B cell (primary cell): ENCODE results near the gene PROC. TPM values are rescaled to one million over a fixed set of nuclear protein-coding genes. Genes with fewer than 3 reads are reported as not detected.

Experiments used
- ATAC-seq: fragments of 200-7000 bp; cut with Tn5 transposase; one replicate; pipeline ENCODE4 v1.10.0; 2021; ENCODE audit warnings: low read depth, mild to moderate bottlenecking, moderate number of reproducible peaks, moderate library complexity
- CTCF ChIA-PET: fragments of 350-600 bp; sonication (Branson Sonifier 250); formaldehyde crosslinking; loops from one replicate; lab custom pipeline; 2021; ENCODE audit warnings: antibody characterized with exemption, inconsistent platforms; lab: Charles Lee
- POLR2A ChIA-PET: fragments of 350-600 bp; sonication (Branson Sonifier 250); formaldehyde crosslinking; loops from one replicate; lab custom pipeline; 2021; ENCODE audit warnings: antibody characterized with exemption; lab: Charles Lee
- DNase-seq: peaks from one replicate; pipeline ENCODE4 v3.0.0; 2013
- H2AFZ ChIP-seq: 2 replicates; pipeline ENCODE4 v1.6.1; 2012; ENCODE audit warnings: mild to moderate bottlenecking, low read depth, low read length; ENCODE audit not compliant: insufficient read depth, poor library complexity, severe bottlenecking
- H3K27ac ChIP-seq, 2 donors: 1 replicate in 1 of 2; 2 replicates in 1 of 2; pipeline ENCODE4 v1.5.1; 2012 to 2013; ENCODE audit warnings: low read length in 2 of 2, mild to moderate bottlenecking in 2 of 2, moderate library complexity in 1 of 2
- H3K27me3 ChIP-seq, 4 experiments: fragments of 200-600 bp in 1 of 4; sonication (generic) in 1 of 4; replicated peaks in 1 of 4; 1 replicate in 2 of 4; 2 replicates in 2 of 4; pipeline versions ENCODE4 v1.6.1 to v1.7.0; 2013 to 2016; ENCODE audit warnings: low read length in 3 of 4, mild to moderate bottlenecking in 2 of 4, mixed read lengths in 1 of 4, moderate library complexity in 1 of 4; ENCODE audit not compliant: insufficient read depth in 4 of 4, control insufficient read depth in 3 of 4; ENCODE audit errors: control extremely low read depth in 1 of 4
- H3K36me3 ChIP-seq, 2 experiments: replicated peaks in 1 of 2; 1 replicate in 1 of 2; 2 replicates in 1 of 2; pipeline versions ENCODE4 v1.6.1 to v1.7.1; 2013; ENCODE audit warnings: low read length in 1 of 2; ENCODE audit not compliant: insufficient read depth in 2 of 2, control insufficient read depth in 1 of 2; ENCODE audit errors: control extremely low read depth in 1 of 2, extremely low read depth in 1 of 2
- H3K4me1 ChIP-seq, 2 donors: fragments of 200-600 bp in 1 of 2; sonication (generic) in 1 of 2; 1 replicate in 1 of 2; 2 replicates in 1 of 2; pipeline versions ENCODE4 v1.5.1 to v1.6.1; 2013 to 2017; ENCODE audit warnings: low read length in 2 of 2; ENCODE audit not compliant: control insufficient read depth in 2 of 2, insufficient read depth in 2 of 2
- H3K4me2 ChIP-seq: replicated peaks from 2 replicates; pipeline ENCODE3; 2012; ENCODE audit warnings: mild to moderate bottlenecking, low read depth, low read length; ENCODE audit not compliant: poor library complexity, severe bottlenecking
- H3K4me3 ChIP-seq, 5 experiments: fragments of 200-600 bp in 1 of 5; sonication (generic) in 1 of 5; 1 replicate in 3 of 5; 2 replicates in 2 of 5; pipeline versions ENCODE4 v1.5.1 to v1.7.0; 2011 to 2016; ENCODE audit warnings: low read length in 4 of 5, mild to moderate bottlenecking in 4 of 5, low read depth in 2 of 5, control low read depth in 1 of 5, moderate library complexity in 1 of 5; ENCODE audit not compliant: insufficient read depth in 1 of 5; ENCODE audit errors: control extremely low read depth in 1 of 5, extremely low read depth in 1 of 5
- H3K79me2 ChIP-seq: fragments of 200-600 bp; sonication (generic); one replicate; pipeline ENCODE4 v1.6.0; 2016; ENCODE audit warnings: low read length; ENCODE audit not compliant: control insufficient read depth, insufficient read depth
- H3K9ac ChIP-seq: fragments of 200-600 bp; sonication (generic); 2 replicates; pipeline ENCODE4 v1.6.1; 2017; ENCODE audit warnings: mild to moderate bottlenecking, low read length, moderate library complexity
- H3K9me3 ChIP-seq, 3 donors: one replicate each; pipeline versions ENCODE4 v1.6.1 to v1.7.1; 2013; ENCODE audit warnings: low read length in 2 of 3; ENCODE audit not compliant: control insufficient read depth in 2 of 3, insufficient read depth in 1 of 3; ENCODE audit errors: control extremely low read depth in 1 of 3
- H4K20me1 ChIP-seq: 2 replicates; pipeline ENCODE4 v1.6.0; 2012; ENCODE audit warnings: mild to moderate bottlenecking, low read length; ENCODE audit not compliant: insufficient read depth, control insufficient read depth, poor library complexity, severe bottlenecking
- H3K27ac Mint-ChIP-seq: one replicate; pipeline ENCODE4 v1.8.0; 2021; ENCODE audit warnings: mixed read lengths
- H3K27me3 Mint-ChIP-seq: one replicate; pipeline ENCODE4 v1.8.0; 2021; ENCODE audit warnings: mixed read lengths
- H3K4me1 Mint-ChIP-seq: one replicate; pipeline ENCODE4 v1.8.0; 2021; ENCODE audit warnings: mixed read lengths
- H3K4me3 Mint-ChIP-seq: one replicate; pipeline ENCODE4 v1.8.0; 2021; ENCODE audit warnings: mixed read lengths
- H3K9me3 Mint-ChIP-seq: one replicate; pipeline ENCODE4 v1.8.0; 2022; ENCODE audit warnings: mixed read lengths; ENCODE audit not compliant: insufficient read depth
- CTCF ChIP-seq: fragments of 200-600 bp; IDR thresholded peaks from one replicate; pipeline ENCODE4 v1.8.0; 2022; ENCODE audit warnings: antibody characterized with exemption, mild to moderate bottlenecking
- EZH2 ChIP-seq: IDR thresholded peaks from 2 replicates; pipeline ENCODE4 v1.6.1; 2012; ENCODE audit warnings: borderline replicate concordance, low read depth, mild to moderate bottlenecking, moderate library complexity, low read length; ENCODE audit not compliant: insufficient read depth, poor library complexity, severe bottlenecking
- WGBS: methylation state at CpG from one replicate; pipeline ENCODE4 v1.1.5; 2013; ENCODE audit warnings: missing lambda C conversion rate; ENCODE audit not compliant: insufficient coverage; 5-methylcytosine and 5-hydroxymethylcytosine counted together
- intact Hi-C: fragments of 100-400 bp; cut with micrococcal nuclease; formaldehyde crosslinking; loops from one replicate; pipeline ENCODE4 v1.10.0; 2022
- polyA plus RNA-seq: library from polyadenylated mRNA; depleted of rRNA; stranded (reverse); fragments of >200 nt; gene quantifications from 2 replicates; pipeline ENCODE4 v1.2.3, GENCODE V29; 2012
- total RNA-seq, 2 donors: library from RNA; stranded (reverse); fragments of 120-200 nt in 1 of 2; gene quantifications; 1 replicate in 1 of 2; 2 replicates in 1 of 2; pipeline versions ENCODE4 v1.2.3 to v1.2.4, GENCODE V29; 2013 to 2022

The PROC gene
- total and polyA plus RNA-seq, 2 donors (not counting 1 experiment from before 2014, with no cell fraction given) = 0.40 TPM; not detected in 1

GRCh38 chr2:127419112-127419430 is 844 bp downstream of the PROC start:
- CTCF ChIA-PET = no interaction called here
- TF ChIP-seq EZH2 (no peak), CTCF (no peak)
- intact Hi-C loops = loop anchor here (5.0 kb wide), 1 partner anchor 108 kb away; the partner anchor contains the start of gene IWS1
- H3K9ac ChIP-seq = no peak overlapping the region
- H3K27me3 ChIP-seq = peaks cover 0 to 17% (median 7%) of the 10 kb centered on the region in 4 experiments
- ATAC-seq (no peak), DNase-seq (no peak)
- Mint-ChIP-seq H3K9me3 (no peaks in the 10 kb centered on the region), H3K27ac (no peak overlapping the region), H3K4me1 (peaks cover 41% of the 10 kb centered on the region), H3K27me3 (no peaks in the 10 kb centered on the region), H3K4me3 (no peak overlapping the region)
- no peak overlapping the region for H3K4me2 ChIP-seq
- peaks cover 11% of the 10 kb centered on the region for H4K20me1 ChIP-seq
- no peaks in the 10 kb centered on the region for H3K9me3 ChIP-seq
- H3K27ac ChIP-seq = no peak overlapping the region
- no peaks in the 10 kb centered on the region for H3K36me3 ChIP-seq
- 100% methylated on average over 1 of the region's 4 CpGs for WGBS
- POLR2A ChIA-PET = no interaction called here
- no peak overlapping the region for H3K4me3 ChIP-seq
- H2AFZ ChIP-seq = no peak overlapping the region
- peaks cover 25 to 33% of the 10 kb centered on the region in 2 donors for H3K4me1 ChIP-seq
- H3K79me2 ChIP-seq = peaks cover 3% of the 10 kb centered on the region

GRCh38 chr2:127419448-127420038 is 1.3 kb downstream of the PROC start:
- Histone ChIP-seq H4K20me1 (peaks cover 11% of the 10 kb centered on the region), H3K79me2 (peaks cover 3% of the 10 kb centered on the region), H3K4me1 (peaks cover 25 to 33% of the 10 kb centered on the region in 2 donors), H3K27ac (no peak overlapping the region), H3K9me3 (no peaks in the 10 kb centered on the region), H2AFZ (no peak overlapping the region), H3K9ac (no peak overlapping the region), H3K36me3 (no peaks in the 10 kb centered on the region), H3K4me3 (no peak overlapping the region), H3K27me3 (peaks cover 0 to 17% (median 7%) of the 10 kb centered on the region in 4 experiments), H3K4me2 (no peak overlapping the region)
- no peaks in the 10 kb centered on the region for H3K27me3 Mint-ChIP-seq
- 89% methylated on average over 12 of the region's 15 CpGs for WGBS
- peaks cover 38% of the 10 kb centered on the region for H3K4me1 Mint-ChIP-seq
- H3K4me3 Mint-ChIP-seq = no peak overlapping the region
- H3K9me3 Mint-ChIP-seq = no peaks in the 10 kb centered on the region
- POLR2A ChIA-PET = no interaction called here
- DNase-seq = no peak
- H3K27ac Mint-ChIP-seq = no peak overlapping the region
- no peak for ATAC-seq
- CTCF ChIA-PET = no interaction called here
- no peak for TF ChIP-seq CTCF
- no peak for TF ChIP-seq EZH2
- intact Hi-C loops = loop anchor here (5.0 kb wide), 1 partner anchor 108 kb away; the partner anchor contains the start of gene IWS1
